Fibroblast of lung (primary cell): ENCODE measurements around the gene SPRR1B. TPM values are rescaled to one million over a fixed set of nuclear protein-coding genes. Genes with fewer than 3 reads are reported as not detected.
"Not testable (repeated sequence)": the region's sequence is repeated elsewhere in the genome, so short reads cannot be mapped to it uniquely, and the experiment has no call there.

Experiments used
- DNase-seq, 2 donors: peaks; one replicate each; pipeline versions ENCODE4 v3.0.0 to v3.0.0-alpha.2; 2010; ENCODE audit warnings: low read depth in 2 of 2
- H2AFZ ChIP-seq: 2 replicates; pipeline ENCODE4 v1.5.1; 2012; ENCODE audit warnings: low read length, control low read depth, inconsistent platforms
- H3K27ac ChIP-seq: 2 replicates; pipeline ENCODE4 v1.5.1; 2011; ENCODE audit warnings: low read length, control low read depth; ENCODE audit not compliant: insufficient read depth
- H3K27me3 ChIP-seq: 2 replicates; pipeline ENCODE4 v1.5.1; 2011; ENCODE audit warnings: mild to moderate bottlenecking, low read length; ENCODE audit not compliant: control insufficient read depth, insufficient read depth
- H3K36me3 ChIP-seq: 2 replicates; pipeline ENCODE4 v1.5.1; 2011; ENCODE audit warnings: low read length; ENCODE audit not compliant: control insufficient read depth, insufficient read depth
- H3K4me1 ChIP-seq: 2 replicates; pipeline ENCODE4 v1.5.1; 2011; ENCODE audit warnings: low read length; ENCODE audit not compliant: control insufficient read depth, insufficient read depth; ENCODE audit errors: extremely low read depth
- H3K4me2 ChIP-seq: 2 replicates; pipeline ENCODE4 v1.5.1; 2011; ENCODE audit warnings: low read length, control low read depth; ENCODE audit not compliant: insufficient read depth; ENCODE audit errors: extremely low read depth
- H3K4me3 ChIP-seq, 4 experiments: fragments of 200-600 bp in 1 of 4; sonication (generic) in 1 of 4; replicated peaks in 1 of 4; 2 replicates each; pipeline ENCODE4 v1.5.1; 2011 to 2016; ENCODE audit warnings: low read length in 4 of 4, low read depth in 3 of 4, mild to moderate bottlenecking in 3 of 4, control low read depth in 2 of 4, inconsistent platforms in 1 of 4, mixed read lengths in 1 of 4; ENCODE audit not compliant: insufficient read depth in 1 of 4; ENCODE audit errors: control extremely low read depth in 1 of 4
- H3K79me2 ChIP-seq: 2 replicates; pipeline ENCODE4 v1.5.1; 2012; ENCODE audit warnings: mild to moderate bottlenecking, low read length, inconsistent platforms; ENCODE audit not compliant: control insufficient read depth, insufficient read depth
- H3K9ac ChIP-seq: 2 replicates; pipeline ENCODE4 v1.5.1; 2011; ENCODE audit warnings: mild to moderate bottlenecking, low read length, control low read depth; ENCODE audit not compliant: insufficient read depth
- H3K9me3 ChIP-seq: 2 replicates; pipeline ENCODE4 v1.5.1; 2012; ENCODE audit warnings: low read depth, low read length; ENCODE audit not compliant: control insufficient read depth, insufficient read depth
- H4K20me1 ChIP-seq: 2 replicates; pipeline ENCODE4 v1.5.1; 2011; ENCODE audit warnings: low read length; ENCODE audit not compliant: control insufficient read depth, insufficient read depth; ENCODE audit errors: extremely low read depth
- EZH2 ChIP-seq: IDR thresholded peaks from 2 replicates; pipeline ENCODE4 v1.5.1; 2012; ENCODE audit warnings: low read length, control low read depth, mild to moderate bottlenecking; ENCODE audit errors: missing control alignments
- polyA plus RNA-seq, 2 donors: library from polyadenylated mRNA; depleted of rRNA in 1 of 2; stranded (reverse) in 1 of 2; unstranded in 1 of 2; fragments of >200 nt; gene quantifications; 2 replicates each; pipeline ENCODE4 v1.2.1, GENCODE V29; 2011 to 2012; ENCODE audit warnings: missing spikeins in 1 of 2
- total RNA-seq: library from RNA; depleted of rRNA; stranded (reverse); fragments of >200 nt; gene quantifications from 2 replicates; pipeline ENCODE4 v1.2.1, GENCODE V29; 2014
- TF ChIP-seq, protein P1 (sequence below), 2 donors: IDR thresholded peaks in 1 of 2; conservative IDR thresholded peaks in 1 of 2; 1 replicate in 1 of 2; 2 replicates in 1 of 2; pipeline ENCODE4 v1.5.1; 2011 to 2012; ENCODE audit warnings: low read length in 2 of 2, control low read depth in 1 of 2, inconsistent platforms in 1 of 2, low read depth in 1 of 2, mild to moderate bottlenecking in 1 of 2

SPRR1B gene
- total and polyA plus RNA-seq, 2 donors (not counting 1 experiment from before 2014, with no cell fraction given): not detected

DNA sequence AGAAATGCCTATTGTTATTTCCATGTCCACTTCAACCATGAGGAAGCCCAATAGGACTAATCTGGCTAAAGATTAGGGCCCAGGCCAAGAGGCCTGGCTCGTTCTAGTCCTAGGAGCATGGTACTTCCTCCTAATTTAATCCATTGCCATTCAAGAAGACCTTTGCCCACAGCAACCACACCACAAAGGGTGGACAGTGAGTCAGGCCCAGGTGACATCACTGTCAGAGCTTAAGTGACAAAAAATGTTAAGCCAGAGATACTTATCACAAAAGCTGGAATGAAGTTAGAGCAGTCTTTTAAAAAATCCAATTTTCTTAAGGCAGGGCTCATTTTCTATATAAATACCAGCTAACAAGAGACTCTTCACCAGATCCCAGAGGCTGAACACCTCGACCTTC, 29.6 kb upstream of the SPRR1B start, which contains the start of gene SPRR3:
SPRR3 (plus strand) TSS at position 368 of the 400 bp plus-strand sequence. CDS start 1,272 bp downstream, outside the sequence.
- Histone ChIP-seq H3K36me3 (no peaks in the 10 kb centered on the region), H3K4me3 (no peak within 1 kb of the TSS), H3K4me1 (no peaks in the 10 kb centered on the region), H2AFZ (no peak within 1 kb of the TSS), H4K20me1 (no peaks in the 10 kb centered on the region), H3K79me2 (no peaks in the 10 kb centered on the region), H3K9me3 (no peaks in the 10 kb centered on the region), H3K27ac (no peak within 1 kb of the TSS), H3K4me2 (no peak within 1 kb of the TSS), H3K27me3 (peaks cover 3% of the 10 kb centered on the region), H3K9ac (no peak within 1 kb of the TSS)
- TF ChIP-seq, protein P1, sequence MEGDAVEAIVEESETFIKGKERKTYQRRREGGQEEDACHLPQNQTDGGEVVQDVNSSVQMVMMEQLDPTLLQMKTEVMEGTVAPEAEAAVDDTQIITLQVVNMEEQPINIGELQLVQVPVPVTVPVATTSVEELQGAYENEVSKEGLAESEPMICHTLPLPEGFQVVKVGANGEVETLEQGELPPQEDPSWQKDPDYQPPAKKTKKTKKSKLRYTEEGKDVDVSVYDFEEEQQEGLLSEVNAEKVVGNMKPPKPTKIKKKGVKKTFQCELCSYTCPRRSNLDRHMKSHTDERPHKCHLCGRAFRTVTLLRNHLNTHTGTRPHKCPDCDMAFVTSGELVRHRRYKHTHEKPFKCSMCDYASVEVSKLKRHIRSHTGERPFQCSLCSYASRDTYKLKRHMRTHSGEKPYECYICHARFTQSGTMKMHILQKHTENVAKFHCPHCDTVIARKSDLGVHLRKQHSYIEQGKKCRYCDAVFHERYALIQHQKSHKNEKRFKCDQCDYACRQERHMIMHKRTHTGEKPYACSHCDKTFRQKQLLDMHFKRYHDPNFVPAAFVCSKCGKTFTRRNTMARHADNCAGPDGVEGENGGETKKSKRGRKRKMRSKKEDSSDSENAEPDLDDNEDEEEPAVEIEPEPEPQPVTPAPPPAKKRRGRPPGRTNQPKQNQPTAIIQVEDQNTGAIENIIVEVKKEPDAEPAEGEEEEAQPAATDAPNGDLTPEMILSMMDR (conservative IDR thresholded peaks at IDR 0.05 in 1 of 2, IDR thresholded peaks at IDR 0.05 in 1 of 2; ENCODE audit: low read depth in 1 of 2, low read length in 2 of 2): no peak
- no peak for TF ChIP-seq EZH2
- no peak for DNase-seq

DNA sequence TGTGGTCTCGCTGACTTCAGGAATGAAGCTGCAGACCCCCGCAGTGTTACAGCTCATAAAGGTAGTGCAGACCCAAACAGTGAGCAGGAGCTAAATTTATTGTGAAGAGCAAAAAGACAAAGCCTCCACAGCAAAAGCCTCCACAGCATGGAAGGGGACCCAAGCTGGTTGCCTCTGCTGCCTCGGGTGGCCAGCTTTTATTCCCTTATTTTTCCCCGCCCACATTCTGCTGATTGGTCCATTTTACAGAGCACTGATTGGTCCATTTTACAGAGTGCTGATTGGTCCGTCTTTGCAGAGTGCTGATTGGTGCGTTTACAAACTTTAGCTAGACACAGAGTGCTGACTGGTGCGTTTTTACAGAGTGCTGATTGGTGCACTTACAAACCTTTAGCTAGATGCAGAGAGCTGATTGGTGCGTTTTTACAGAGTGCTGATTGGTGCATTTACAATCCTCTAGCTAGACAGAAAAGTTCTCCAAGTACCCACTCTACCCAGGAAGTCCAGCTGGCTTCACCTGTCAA, 19.7 kb upstream of the SPRR1B start:
- H3K9ac ChIP-seq, H3K27ac ChIP-seq, H3K9me3 ChIP-seq, H3K4me1 ChIP-seq, H3K4me3 ChIP-seq, H3K27me3 ChIP-seq, H4K20me1 ChIP-seq, DNase-seq, H3K79me2 ChIP-seq, H2AFZ ChIP-seq, H3K36me3 ChIP-seq, H3K4me2 ChIP-seq: not testable (repeated sequence)

DNA sequence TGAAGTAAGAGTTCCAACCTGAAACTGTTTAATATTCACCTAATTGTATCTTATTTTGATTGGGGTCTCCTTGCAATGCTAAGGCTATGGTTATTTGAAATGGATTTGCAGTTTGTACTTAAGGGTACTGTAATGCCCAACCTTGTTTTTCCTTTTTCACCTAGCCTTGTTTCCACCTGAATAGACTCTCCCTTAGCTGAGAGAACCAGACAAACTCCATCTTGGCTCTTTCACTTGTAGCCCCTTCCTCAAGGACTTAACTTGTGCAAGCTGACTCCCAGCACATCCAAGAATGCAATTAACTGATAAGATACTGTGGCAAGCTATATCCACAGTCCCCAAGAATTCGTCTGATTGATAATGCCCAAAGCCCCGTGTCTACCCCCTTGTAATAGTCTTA, 9.2 kb upstream of the SPRR1B start:
- H2AFZ ChIP-seq, H3K27ac ChIP-seq, H3K27me3 ChIP-seq, H3K4me1 ChIP-seq, H3K36me3 ChIP-seq, H3K9ac ChIP-seq, H3K4me3 ChIP-seq, DNase-seq, H3K9me3 ChIP-seq, H4K20me1 ChIP-seq, H3K79me2 ChIP-seq, H3K4me2 ChIP-seq: not testable (repeated sequence)

DNA sequence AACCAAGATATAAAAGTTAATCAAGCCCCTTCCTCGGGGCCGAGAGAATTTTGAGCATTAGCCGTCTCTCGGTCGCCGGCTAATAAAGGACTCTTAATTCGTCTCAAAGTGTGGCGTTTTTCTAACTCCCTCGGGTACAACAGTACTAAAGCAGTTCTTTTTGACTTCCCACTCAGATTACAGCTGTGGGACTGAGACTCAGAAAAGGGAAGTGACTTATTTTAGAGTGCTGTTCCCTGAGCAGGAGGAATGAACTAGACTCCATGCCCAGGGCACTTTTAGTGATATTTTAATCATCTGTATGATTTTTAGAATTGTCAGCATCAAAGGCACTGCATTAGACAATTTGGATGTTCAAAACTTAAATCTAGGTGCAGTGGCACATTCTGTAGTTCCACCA, 8.7 kb upstream of the SPRR1B start:
- not testable (repeated sequence) for H4K20me1 ChIP-seq, H3K4me3 ChIP-seq, H3K9ac ChIP-seq

More for the DNA sequence above, 8.7 kb upstream of the SPRR1B start:
- H3K36me3 ChIP-seq, H3K4me1 ChIP-seq, H3K4me2 ChIP-seq, H2AFZ ChIP-seq, H3K79me2 ChIP-seq, DNase-seq, H3K9me3 ChIP-seq, H3K27ac ChIP-seq, H3K27me3 ChIP-seq: not testable (repeated sequence)
